Limb (tissue), 2 donors: Measurements from ENCODE around the gene CHFR.
A peak's percentile ranks its signal among the peaks of the same experiment; 100 is the strongest.
"Not testable (repeated sequence)": the region's sequence is repeated elsewhere in the genome, so short reads cannot be mapped to it uniquely, and the experiment has no call there.

Experiments used
- DNase-seq, 2 donors: peaks; one replicate each; pipeline ENCODE4 v3.0.0-alpha.2; 2016; ENCODE audit errors: extremely low spot score in 2 of 2

The CHFR gene

GRCh38 chr12:132840536-132840935, 46.9 kb downstream of the CHFR start:
- DNase-seq, result no peak

GRCh38 chr12:132839558-132840235, 47.7 kb downstream of the CHFR start:
- no peak for DNase-seq

DNA sequence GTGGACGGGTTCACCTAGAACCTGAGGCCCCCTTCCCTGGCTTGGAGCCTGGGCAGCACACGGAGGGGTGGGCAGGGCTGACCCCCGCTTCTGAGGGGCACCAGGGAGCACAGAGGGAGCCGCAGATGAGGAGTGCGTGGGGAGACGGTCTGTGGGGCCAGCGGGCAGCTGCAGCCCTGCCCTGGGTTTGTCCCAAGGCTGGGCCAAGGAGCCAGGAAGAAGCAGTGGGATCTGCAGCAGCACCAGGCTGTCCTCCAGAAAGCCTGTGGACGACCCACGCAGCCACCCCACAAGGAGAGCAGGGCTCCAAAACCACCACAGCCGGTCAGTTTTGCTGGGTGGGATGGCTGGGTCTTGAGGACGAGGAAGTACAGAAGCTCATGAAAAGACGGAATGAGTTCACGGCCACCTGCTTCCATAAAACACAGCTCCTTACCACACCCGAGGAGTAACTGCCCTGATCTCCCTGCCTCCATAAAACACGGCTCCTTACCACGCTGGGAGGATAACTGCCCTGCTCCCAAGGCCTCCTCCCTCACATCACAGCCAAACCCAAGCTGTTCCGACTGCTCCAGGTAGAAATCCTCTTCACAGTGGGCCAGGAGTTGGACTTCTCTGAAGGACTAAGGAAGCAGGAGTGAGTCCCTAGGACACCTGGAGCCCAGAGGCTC, 48.9 kb downstream of the CHFR start:
- DNase-seq, result peak in 1 of 2 donors; percentile 38

GRCh38 chr12:132837693-132838409, 49.6 kb downstream of the CHFR start:
- peak; percentile 50 to 59 for DNase-seq

- DNase-seq, result no peak
These were observed 50.5 kb downstream of the CHFR start for GRCh38 chr12:132836795-132837331.

DNA sequence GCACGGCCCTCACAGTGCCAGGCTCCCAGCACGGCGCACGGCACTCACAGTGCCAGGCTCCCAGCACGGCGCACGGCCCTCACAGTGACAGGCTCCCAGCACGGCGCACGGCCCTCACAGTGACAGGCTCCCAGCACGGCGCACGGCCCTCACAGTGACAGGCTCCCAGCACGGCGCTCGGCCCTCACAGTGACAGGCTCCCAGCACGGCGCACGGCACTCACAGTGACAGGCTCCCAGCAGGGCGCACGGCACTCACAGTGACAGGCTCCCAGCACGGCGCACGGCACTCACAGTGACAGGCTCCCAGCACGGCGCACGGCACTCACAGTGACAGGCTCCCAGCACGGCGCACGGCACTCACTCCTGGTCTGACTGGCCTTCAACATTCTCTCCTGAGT, 51.2 kb downstream of the CHFR start:
- not testable (repeated sequence) for DNase-seq

GRCh38 chr12:132835076-132836025, 52.1 kb downstream of the CHFR start:
- no peak for DNase-seq

- no peak for DNase-seq
These were observed 53.2 kb downstream of the CHFR start for GRCh38 chr12:132834181-132834711.

DNA sequence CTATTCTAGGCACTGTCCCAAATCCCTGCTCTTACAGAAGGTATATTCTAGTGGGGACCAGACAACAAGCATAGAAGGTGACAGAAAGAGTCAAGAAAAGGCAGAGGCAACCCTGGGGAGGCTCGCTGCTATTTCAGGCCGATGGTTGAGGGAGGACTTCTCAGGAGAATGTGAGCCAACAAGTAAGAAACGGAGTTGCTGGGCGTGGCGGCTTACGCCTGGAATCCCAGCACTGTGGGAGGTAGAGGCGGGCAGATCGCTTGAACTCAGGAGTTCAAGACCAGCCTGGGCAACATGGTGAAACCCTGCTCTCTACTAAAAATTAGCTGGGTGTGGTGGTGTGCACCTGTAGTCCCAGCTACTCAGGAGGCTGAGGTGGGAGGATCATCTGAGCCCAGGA, 54.1 kb downstream of the CHFR start:
- no peak for DNase-seq

DNA sequence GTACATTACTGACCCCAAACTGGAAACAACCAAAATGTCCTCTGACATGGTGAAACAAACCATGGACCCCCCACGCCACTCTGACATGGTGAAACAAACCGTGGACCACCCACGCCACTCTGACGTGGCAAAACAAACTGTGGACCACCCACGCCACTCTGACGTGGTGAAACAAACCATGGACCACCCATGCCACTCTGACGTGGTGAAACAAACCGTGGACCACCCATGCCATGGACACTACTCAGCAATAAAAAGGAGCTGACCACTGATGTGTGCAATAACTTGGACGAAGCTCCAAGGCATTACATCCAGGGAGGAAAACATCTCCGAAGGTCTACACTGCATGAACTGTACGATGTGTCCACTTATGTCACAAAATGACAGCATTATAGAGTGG, 55.6 kb downstream of the CHFR start:
- no peak for DNase-seq

GRCh38 chr12:132828706-132829534, 58.5 kb downstream of the CHFR start, which contains the start of gene GOLGA3:
GOLGA3 (minus strand) TSS chr12:132828869; CDS start chr12:132822128, 6,741 bp downstream.
- DNase-seq, result peak; percentile 92 to 95

GRCh38 chr12:132827763-132828703, 59.4 kb downstream of the CHFR start:
- DNase-seq, result peak in 1 of 2 donors; percentile 35

GRCh38 chr12:132825861-132826260, 61.5 kb downstream of the CHFR start:
- DNase-seq, result no peak

GRCh38 chr12:132825089-132825488, 62.3 kb downstream of the CHFR start:
- DNase-seq, result no peak

- no peak for DNase-seq
These were observed 63.4 kb downstream of the CHFR start for GRCh38 chr12:132824053-132824452.

DNA sequence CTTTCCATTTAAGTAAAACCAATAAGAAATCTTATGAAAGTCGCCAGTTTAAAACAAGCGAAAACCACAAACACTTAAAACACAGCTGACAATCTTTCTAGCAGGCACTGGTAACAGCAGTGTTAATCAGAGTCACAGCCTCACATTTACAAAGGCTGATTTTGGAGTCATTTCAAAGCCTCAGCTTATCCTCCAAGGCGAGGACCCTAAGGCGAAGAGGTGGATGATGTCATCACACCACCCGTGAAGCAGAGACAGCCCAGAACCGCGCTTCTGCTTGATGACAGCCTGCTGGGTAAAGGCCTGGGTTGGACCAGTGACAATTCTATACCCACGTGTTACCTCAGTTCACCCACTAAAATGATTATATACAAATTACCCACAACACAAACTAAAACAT, 68.8 kb downstream of the CHFR start:
- no peak for DNase-seq

DNA sequence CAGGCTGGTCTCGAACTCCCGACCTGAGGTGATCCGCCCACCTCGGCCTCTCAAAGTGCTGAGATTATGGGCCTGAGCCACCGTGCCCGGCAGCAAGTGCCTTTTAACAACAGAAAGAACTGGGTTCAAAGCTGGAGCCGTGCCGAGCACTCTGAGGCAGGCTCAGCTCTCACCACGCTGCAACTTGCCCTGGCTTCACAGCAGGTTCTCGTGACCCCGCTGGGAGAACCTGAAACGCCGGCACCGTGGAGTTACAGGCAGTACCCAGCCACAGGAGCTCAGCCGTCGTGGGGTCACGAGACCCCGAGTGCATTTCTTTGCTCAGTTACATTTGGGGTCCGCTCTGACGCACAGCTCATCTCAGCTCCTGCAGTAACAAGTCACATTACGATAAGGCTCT, 73.2 kb downstream of the CHFR start:
- DNase-seq, result no peak

- no peak for DNase-seq
These were observed 74.0 kb downstream of the CHFR start for GRCh38 chr12:132813443-132813842.
